AG04450 (cell line): ENCODE measurements around the gene SLC49A3. TPM values are rescaled to one million over a fixed set of nuclear protein-coding genes. Genes with fewer than 3 reads are reported as not detected.

Experiments
- CTCF ChIA-PET: fragments of 300-600, 350-600 bp; formaldehyde crosslinking; extraction: SDS; loops from one replicate; lab custom pipeline; 2022; ENCODE audit warnings: antibody characterized with exemption, inconsistent platforms; lab: Charles Lee
- POLR2A ChIA-PET: fragments of 350-600 bp; formaldehyde crosslinking; extraction: SDS; loops from one replicate; lab custom pipeline; 2021; ENCODE audit warnings: antibody characterized with exemption, inconsistent platforms; lab: Yijun Ruan, JAX
- DNase-seq: peaks from one replicate; pipeline ENCODE4 v3.0.0-alpha.2; 2011; ENCODE audit warnings: low read depth, low spot score
- H3K27ac ChIP-seq: one replicate; pipeline ENCODE4 v1.5.1; 2012; ENCODE audit warnings: low read depth, low read length, control low read depth
- H3K27me3 ChIP-seq: one replicate; pipeline ENCODE4 v1.6.0; 2012; ENCODE audit warnings: low read length; ENCODE audit not compliant: control insufficient read depth, insufficient read depth
- H3K4me3 ChIP-seq: 2 replicates; pipeline ENCODE4 v1.5.1; 2011; ENCODE audit warnings: mild to moderate bottlenecking, low read depth, low read length, control low read depth
- H3K9me3 ChIP-seq: 2 replicates; pipeline ENCODE4 v1.5.1; 2012; ENCODE audit warnings: low read length; ENCODE audit not compliant: control insufficient read depth, insufficient read depth
- polyA plus RNA-seq: library from polyadenylated mRNA; depleted of rRNA; stranded (reverse); fragments of >200 nt; gene quantifications from 2 replicates; pipeline ENCODE4 v1.2.3, GENCODE V29; 2011
- TF ChIP-seq, protein P1 (sequence below): IDR thresholded peaks from 2 replicates; pipeline ENCODE4 v1.5.1; 2011; ENCODE audit warnings: low read depth, low read length, control low read depth, inconsistent platforms

The SLC49A3 gene
- polyA plus RNA-seq, 1 experiment, result not detected

DNA sequence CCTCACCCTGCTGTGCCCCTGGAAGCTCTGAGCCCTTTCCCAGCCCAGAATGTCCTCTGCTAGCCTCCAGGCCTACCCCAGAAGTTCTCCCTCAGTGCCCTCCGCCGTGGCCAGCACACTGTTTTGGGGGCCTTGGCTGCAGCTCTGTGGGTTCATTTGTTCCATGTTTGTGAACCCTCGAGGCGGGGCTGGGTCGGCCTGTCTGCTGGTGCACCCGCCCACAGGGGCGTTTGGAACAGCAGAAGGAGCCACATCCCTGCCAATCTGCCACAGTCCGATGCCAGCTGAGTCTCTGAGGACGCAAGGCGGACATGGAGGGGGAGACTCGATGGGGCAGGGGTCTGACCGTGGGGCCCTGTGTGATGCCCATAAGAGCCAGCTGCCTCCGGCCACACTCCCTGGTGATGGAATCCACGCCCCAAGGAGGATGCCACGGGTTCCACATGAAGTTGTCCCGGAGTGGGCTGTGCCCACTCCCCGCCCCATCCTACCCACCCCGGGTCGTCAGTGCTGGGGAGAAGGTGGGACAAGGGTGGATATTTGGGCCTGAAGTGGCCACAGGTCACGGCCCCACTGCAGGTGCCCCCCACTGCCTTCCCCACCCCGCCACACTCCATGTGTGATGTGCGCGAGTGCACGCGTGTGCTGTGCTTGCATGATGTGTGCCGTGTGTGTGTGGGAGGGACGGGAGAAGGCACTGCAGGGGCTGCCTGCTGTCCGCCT, 22.0 kb downstream of the SLC49A3 start:
- ChIA-PET POLR2A (no interaction called here), CTCF (no interaction called here)
- Histone ChIP-seq H3K27me3 (peaks cover 9% of the 10 kb centered on the region), H3K27ac (no peak overlapping the region), H3K9me3 (peaks cover 18% of the 10 kb centered on the region; the same call in 1 of the 2 replicates), H3K4me3 (no peak overlapping the region)
- TF ChIP-seq, protein P1, sequence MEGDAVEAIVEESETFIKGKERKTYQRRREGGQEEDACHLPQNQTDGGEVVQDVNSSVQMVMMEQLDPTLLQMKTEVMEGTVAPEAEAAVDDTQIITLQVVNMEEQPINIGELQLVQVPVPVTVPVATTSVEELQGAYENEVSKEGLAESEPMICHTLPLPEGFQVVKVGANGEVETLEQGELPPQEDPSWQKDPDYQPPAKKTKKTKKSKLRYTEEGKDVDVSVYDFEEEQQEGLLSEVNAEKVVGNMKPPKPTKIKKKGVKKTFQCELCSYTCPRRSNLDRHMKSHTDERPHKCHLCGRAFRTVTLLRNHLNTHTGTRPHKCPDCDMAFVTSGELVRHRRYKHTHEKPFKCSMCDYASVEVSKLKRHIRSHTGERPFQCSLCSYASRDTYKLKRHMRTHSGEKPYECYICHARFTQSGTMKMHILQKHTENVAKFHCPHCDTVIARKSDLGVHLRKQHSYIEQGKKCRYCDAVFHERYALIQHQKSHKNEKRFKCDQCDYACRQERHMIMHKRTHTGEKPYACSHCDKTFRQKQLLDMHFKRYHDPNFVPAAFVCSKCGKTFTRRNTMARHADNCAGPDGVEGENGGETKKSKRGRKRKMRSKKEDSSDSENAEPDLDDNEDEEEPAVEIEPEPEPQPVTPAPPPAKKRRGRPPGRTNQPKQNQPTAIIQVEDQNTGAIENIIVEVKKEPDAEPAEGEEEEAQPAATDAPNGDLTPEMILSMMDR, result no peak
- no peak for DNase-seq

DNA sequence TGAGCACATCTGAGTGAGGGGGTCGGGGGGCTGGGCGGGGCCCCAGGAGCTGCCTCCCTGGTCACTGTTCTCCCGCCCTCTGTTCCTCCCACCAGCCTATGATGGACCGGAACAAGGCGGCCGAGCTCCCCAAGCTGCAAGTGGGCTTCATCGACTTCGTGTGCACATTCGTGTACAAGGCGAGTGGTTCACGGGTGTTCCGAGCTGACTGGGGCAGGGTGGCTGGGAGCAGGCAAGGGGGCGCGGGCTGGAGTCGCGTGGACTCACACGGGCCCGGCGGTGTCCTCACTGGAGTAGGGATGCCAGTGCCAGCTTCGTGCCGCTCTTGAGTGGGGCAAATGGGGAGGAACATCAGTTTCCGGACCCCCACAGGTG, 22.5 kb downstream of the SLC49A3 start:
- DNase-seq, result no peak
- H3K27ac ChIP-seq, result no peak overlapping the region
- TF ChIP-seq, protein P1, result no peak
- peaks cover 9% of the 10 kb centered on the region for H3K27me3 ChIP-seq
- no peak overlapping the region for H3K4me3 ChIP-seq
- CTCF ChIA-PET, result no interaction called here
- POLR2A ChIA-PET, result interaction anchor here (0.7 kb wide), 1 partner anchor 8 kb away, joined by 3 read pairs; the partner anchor contains the start of genes ATP5ME and MYL5
- peaks cover 23% of the 10 kb centered on the region; the same call in 1 of the 2 replicates for H3K9me3 ChIP-seq

DNA sequence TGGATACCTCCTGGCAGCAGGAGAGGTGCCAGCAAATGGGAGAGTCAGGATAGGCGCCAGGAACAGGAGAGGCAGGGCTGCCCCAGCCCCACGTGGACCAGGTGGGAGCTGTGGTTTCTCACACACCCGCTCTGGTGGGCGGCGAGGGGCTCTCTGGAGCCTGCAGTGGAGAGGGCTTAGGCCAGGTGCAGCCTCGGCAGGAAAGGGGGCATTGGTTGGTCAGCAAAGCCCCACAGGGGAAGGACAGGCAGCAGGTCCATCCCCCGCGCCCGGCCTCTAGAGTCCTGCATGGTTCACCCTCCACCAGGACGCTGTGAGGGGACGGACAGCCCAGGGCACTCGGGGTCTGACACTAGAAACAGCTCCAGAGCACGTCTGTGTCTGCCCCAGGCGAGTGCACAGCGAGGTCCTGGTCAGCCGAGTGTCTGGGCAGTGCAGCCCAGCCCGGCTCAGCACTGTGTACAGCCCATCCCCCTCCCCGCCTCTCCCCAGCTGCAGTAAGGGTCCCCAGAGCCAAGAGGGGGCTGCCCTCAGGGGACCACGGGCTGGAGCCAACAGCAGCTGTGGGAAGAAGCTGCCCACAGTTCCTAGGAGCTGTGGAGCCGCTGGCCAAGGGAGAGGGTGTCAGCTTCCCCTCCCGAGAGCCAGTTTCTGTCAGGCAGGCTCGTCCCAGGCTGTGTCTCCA, 23.1 kb downstream of the SLC49A3 start:
- Histone ChIP-seq H3K9me3 (peaks cover 26% of the 10 kb centered on the region; the same call in 1 of the 2 replicates), H3K4me3 (no peak overlapping the region), H3K27me3 (peaks cover 9% of the 10 kb centered on the region), H3K27ac (no peak overlapping the region)
- no peak for DNase-seq
- ChIA-PET POLR2A (interaction anchor here (0.7 kb wide), 1 partner anchor 8 kb away, joined by 3 read pairs; the partner anchor contains the start of genes ATP5ME and MYL5), CTCF (no interaction called here)
- TF ChIP-seq, protein P1, result no peak

DNA sequence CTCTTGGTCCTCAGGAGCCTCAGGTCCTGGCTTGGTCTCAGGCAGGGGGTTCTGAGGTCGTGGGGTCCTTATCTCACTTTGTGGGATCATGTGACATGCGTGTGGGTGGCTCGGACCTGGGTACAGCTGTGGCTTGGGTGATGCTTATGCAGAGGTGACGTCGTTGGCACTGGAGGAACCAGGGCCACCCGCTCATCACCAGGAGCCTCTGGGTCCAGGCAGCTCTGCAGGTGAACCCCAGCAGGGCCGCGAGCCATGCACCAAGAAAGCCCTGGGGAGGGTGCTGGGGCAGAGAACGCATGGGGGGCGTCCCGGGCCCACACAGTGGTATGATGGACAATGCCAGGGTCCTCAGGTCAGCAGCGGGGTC, 23.6 kb downstream of the SLC49A3 start:
- ChIA-PET CTCF (interaction anchor here (1.0 kb wide), 1 partner anchor 9 kb away, joined by 3 read pairs; the partner anchor contains the start of gene ATP5ME), POLR2A (interaction anchor here (0.6 kb wide), 1 partner anchor 21 kb away, joined by 3 read pairs; no protein-coding TSS in a partner anchor)
- no peak for DNase-seq
- TF ChIP-seq, protein P1, result no peak
- no peak overlapping the region for H3K27ac ChIP-seq
- peaks cover 29% of the 10 kb centered on the region for H3K9me3 ChIP-seq
- H3K4me3 ChIP-seq, result no peak overlapping the region
- H3K27me3 ChIP-seq, result peaks cover 9% of the 10 kb centered on the region
